GM19395 (cell line): ENCODE measurements around the gene NECTIN1.

Source experiments
- ATAC-seq: cut with Tn5 transposase; IDR thresholded peaks from one replicate; pipeline ENCODE4 v1.9.1; 2021; ENCODE audit warnings: mild to moderate bottlenecking, moderate library complexity; ENCODE audit not compliant: unreplicated experiment

The NECTIN1 gene

GRCh38 chr11:119645018-119645417 lies 84.0 kb downstream of the NECTIN1 start:
- no peak for ATAC-seq

- ATAC-seq: no peak
These were observed 84.5 kb downstream of the NECTIN1 start for GRCh38 chr11:119644502-119644901.

GRCh38 chr11:119643876-119644225 lies 85.1 kb downstream of the NECTIN1 start:
- ATAC-seq: no peak

- no peak for ATAC-seq
These were observed 85.7 kb downstream of the NECTIN1 start for GRCh38 chr11:119643212-119643875.

- no peak for ATAC-seq
These were observed 86.8 kb downstream of the NECTIN1 start for GRCh38 chr11:119641983-119642745.

DNA sequence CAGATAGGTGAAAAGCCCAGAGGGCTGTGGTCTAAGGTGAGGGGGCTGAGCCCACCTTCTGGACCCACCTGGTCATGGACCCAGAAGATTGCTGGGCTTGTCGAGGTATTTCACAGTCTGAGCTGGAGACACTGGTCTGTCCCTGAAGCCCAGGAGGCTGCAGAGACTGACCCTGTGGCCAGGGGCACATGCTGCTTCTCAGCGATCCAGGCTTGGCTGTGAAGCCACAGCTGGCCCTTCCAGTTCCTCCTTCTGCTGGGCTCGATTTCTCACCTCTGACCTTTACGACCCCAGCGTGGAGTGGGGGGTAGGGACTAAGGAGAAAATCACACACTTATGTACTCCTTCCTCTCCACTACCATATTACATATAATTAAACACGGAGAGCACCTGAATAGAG lies 88.5 kb downstream of the NECTIN1 start:
- ATAC-seq: no peak

- ATAC-seq: no peak
These were observed 89.3 kb downstream of the NECTIN1 start for GRCh38 chr11:119639642-119640205.

GRCh38 chr11:119638851-119639250 lies 90.1 kb downstream of the NECTIN1 start:
- no peak for ATAC-seq

DNA sequence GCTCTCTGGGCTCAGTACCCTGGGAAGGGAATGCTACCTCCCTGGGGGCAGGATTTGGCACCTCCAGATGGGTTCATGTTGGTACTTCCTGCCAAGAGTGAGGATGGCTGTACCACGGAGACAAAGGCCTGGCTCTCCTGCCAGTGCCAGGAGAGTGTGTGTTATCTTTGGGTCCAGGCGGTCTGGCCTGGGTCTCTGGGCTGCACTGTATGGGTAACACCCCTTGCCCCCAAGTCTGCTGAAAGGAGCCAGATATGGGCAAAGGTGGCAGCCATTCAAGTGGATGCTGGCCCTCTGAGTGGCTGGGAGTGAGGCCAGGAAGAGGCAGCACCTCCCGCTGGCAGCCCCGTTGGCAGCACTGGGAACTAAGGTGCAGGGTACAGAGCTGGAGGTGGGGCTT lies 91.5 kb downstream of the NECTIN1 start:
- ATAC-seq: no peak

GRCh38 chr11:119635776-119636175 lies 93.2 kb downstream of the NECTIN1 start:
- ATAC-seq: no peak

- ATAC-seq: no peak
These were observed 93.8 kb downstream of the NECTIN1 start for GRCh38 chr11:119635041-119635740.

GRCh38 chr11:119634301-119634700 lies 94.7 kb downstream of the NECTIN1 start:
- ATAC-seq: no peak

DNA sequence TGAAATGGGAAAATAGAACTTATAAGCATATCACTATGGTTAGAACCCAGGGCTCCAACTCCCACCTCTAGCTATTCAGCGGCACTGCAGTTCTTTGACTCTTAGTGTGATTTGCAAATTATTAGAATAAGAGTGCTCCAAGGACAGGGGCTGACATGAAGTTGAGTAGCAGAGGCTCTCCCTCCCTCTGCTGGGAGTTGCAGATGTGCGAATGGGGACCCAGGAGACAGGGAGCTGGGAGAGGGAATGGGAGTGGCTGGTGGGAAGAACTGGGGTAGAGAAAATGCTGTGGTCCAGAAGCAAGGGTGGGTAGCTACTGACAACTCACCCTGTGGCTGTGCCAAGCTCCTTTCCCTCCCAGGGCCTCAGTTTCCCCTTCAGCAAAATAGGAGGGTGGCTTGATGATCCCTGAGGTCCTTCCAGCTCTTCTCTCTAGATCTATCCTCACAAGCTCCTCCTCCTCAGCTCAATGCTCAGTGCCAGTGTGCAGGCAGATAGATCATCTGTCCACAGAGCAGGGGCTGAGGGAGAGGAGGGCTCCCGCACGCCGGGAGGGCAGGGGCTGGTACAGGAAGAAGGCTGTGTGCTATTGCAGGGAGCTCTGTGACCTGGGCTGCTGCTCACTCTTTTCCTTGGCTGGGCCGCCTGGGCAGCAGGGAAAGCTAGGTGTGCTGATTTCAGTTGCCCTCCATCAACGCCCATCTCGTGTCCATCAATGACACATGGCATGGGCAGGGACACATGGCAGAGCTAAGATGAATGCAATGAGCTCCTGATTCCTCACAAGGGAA lies 99.0 kb downstream of the NECTIN1 start:
- no peak for ATAC-seq

GRCh38 chr11:119629085-119629484 lies 99.9 kb downstream of the NECTIN1 start:
- no peak for ATAC-seq

DNA sequence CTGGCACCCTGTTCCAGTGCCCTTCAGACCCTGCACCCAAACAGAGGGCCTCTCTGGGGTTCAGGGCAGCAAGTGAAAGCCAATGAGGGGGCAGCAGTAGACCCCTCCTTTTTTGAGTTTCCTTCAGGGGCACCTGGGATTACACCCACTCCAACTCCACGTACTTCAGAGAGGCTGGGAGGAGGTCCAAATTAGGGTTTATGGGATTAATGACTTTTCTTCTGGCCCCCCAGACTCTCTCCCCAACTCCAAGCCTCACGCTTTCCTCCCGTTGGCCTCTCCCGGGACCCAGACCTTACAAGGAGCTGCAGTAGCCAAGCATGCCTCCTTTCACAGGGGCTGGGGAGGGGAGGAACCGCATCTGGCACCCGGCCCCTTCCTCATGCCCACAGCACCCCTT lies 101.7 kb downstream of the NECTIN1 start:
- ATAC-seq: no peak

GRCh38 chr11:119626871-119627270 lies 102.1 kb downstream of the NECTIN1 start:
- no peak for ATAC-seq

DNA sequence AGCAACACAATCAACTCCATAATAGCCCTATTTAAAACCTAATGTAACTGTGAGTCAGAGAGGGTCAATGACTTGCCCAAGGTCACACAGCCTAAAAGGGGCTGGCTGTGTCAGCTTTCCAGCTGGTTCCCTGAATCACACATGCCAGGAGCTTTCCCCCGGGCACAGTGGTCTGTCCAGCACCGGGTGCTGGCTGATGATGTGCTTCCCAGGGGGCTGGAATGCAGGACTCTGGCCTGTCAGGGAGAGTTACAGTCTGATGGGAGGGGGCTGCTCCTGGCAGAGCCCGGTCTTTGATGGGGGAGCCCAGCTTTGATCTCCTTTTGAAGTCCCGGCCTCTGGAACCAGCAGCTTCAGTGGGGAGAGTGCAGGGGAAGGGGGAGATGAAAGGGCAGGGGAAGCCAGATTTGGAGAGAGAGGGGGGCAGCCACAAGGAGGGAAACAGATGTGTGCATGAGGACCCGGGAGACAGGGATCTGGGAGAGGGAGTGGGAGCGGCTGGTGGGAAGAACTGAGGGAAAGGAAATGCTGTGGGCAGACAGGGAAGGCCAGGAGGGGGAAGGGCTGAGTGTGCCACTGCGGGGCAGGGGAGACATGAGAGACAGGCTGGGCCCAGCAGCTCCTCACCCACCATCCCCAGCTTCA lies 102.7 kb downstream of the NECTIN1 start:
- ATAC-seq: no peak

GRCh38 chr11:119625206-119625978 lies 103.6 kb downstream of the NECTIN1 start:
- ATAC-seq: no peak

GRCh38 chr11:119624629-119625028 lies 104.4 kb downstream of the NECTIN1 start:
- ATAC-seq: no peak
